Endothelial cell of umbilical vein (primary cell): ENCODE measurements around the gene CD99L2. TPM values are rescaled to one million over a fixed set of nuclear protein-coding genes. Genes with fewer than 3 reads are reported as not detected.

Experiments used
- BruUV-seq: library from RNA; stranded (reverse); fragments of 400-500 nt; replicated peaks from 2 replicates; lab custom pipeline; 2021; lab: Mats Ljungman, UMichigan
- CTCF ChIA-PET: fragments of 300-600, 350-600 bp; sonication (Branson Sonifier 250); formaldehyde crosslinking; loops from one replicate; lab custom pipeline; 2021; ENCODE audit warnings: antibody characterized with exemption, inconsistent platforms; lab: Charles Lee
- POLR2A ChIA-PET: fragments of 300-600, 350-600 bp; sonication (Branson Sonifier 250); formaldehyde crosslinking; loops from one replicate; lab custom pipeline; 2021; ENCODE audit warnings: antibody characterized with exemption, inconsistent platforms; lab: Charles Lee
- DNase-seq: peaks from one replicate; pipeline ENCODE4 v3.0.0-alpha.2; 2011; ENCODE audit warnings: low read depth, low spot score
- FAIRE-seq: peaks from 2 replicates; lab custom pipeline; 2011; peaks lifted over from hg19 to GRCh38; lab: Jason Lieb, UNC
- H2AFZ ChIP-seq: 2 replicates; pipeline ENCODE4 v1.6.0; 2012; ENCODE audit warnings: low read depth, low read length, control low read depth, inconsistent platforms
- H3K27ac ChIP-seq: 2 replicates; pipeline ENCODE4 v1.5.1; 2011; ENCODE audit warnings: low read depth, mild to moderate bottlenecking, control low read depth, low read length, moderate library complexity; ENCODE audit not compliant: insufficient read depth
- H3K27me3 ChIP-seq, 2 experiments: 2 replicates each; pipeline versions ENCODE4 v1.6.0 to v1.6.1; 2011; ENCODE audit warnings: low read length in 2 of 2, mixed read lengths in 1 of 2; ENCODE audit not compliant: control insufficient read depth in 2 of 2, insufficient read depth in 2 of 2
- H3K36me3 ChIP-seq, 2 experiments: 2 replicates in 1 of 2; 3 replicates in 1 of 2; pipeline ENCODE4 v1.5.1; 2011; ENCODE audit warnings: low read length in 2 of 2, mild to moderate bottlenecking in 1 of 2, moderate library complexity in 1 of 2; ENCODE audit not compliant: control insufficient read depth in 2 of 2, insufficient read depth in 2 of 2; ENCODE audit errors: extremely low read depth in 1 of 2
- H3K4me1 ChIP-seq: 3 replicates; pipeline ENCODE4 v1.5.1; 2011; ENCODE audit warnings: mild to moderate bottlenecking, low read length; ENCODE audit not compliant: control insufficient read depth, insufficient read depth; ENCODE audit errors: extremely low read depth
- H3K4me2 ChIP-seq: 2 replicates; pipeline ENCODE4 v1.6.1; 2011; ENCODE audit warnings: low read length, control low read depth, mixed read lengths; ENCODE audit not compliant: insufficient read depth
- H3K4me3 ChIP-seq, 3 experiments: fragments of 200-600 bp in 1 of 3; sonication (generic), shearing (Covaris generic) in 1 of 3; replicated peaks in 1 of 3; 2 replicates each; pipeline ENCODE4 v1.5.1; 2011 to 2016; ENCODE audit warnings: control low read depth in 3 of 3, low read length in 3 of 3, mild to moderate bottlenecking in 2 of 3, inconsistent platforms in 1 of 3, low read depth in 1 of 3, moderate library complexity in 1 of 3; ENCODE audit not compliant: insufficient read depth in 1 of 3
- H3K79me2 ChIP-seq: 2 replicates; pipeline ENCODE4 v1.6.0; 2012; ENCODE audit warnings: low read length, inconsistent platforms; ENCODE audit not compliant: control insufficient read depth, insufficient read depth
- H3K9ac ChIP-seq: replicated peaks from 2 replicates; pipeline ENCODE3; 2011; ENCODE audit warnings: low read length, control low read depth; ENCODE audit not compliant: insufficient read depth; ENCODE audit errors: extremely low read depth
- H3K9me1 ChIP-seq: replicated peaks from 3 replicates; pipeline ENCODE4 v1.6.0; 2011; ENCODE audit warnings: mild to moderate bottlenecking, low read length; ENCODE audit not compliant: control insufficient read depth, insufficient read depth; ENCODE audit errors: extremely low read depth
- H3K9me3 ChIP-seq: replicated peaks from 2 replicates; pipeline ENCODE4 v1.5.1; 2012; ENCODE audit warnings: low read length, inconsistent platforms; ENCODE audit not compliant: control insufficient read depth, insufficient read depth
- H4K20me1 ChIP-seq: replicated peaks from 2 replicates; pipeline ENCODE3; 2011; ENCODE audit warnings: mild to moderate bottlenecking, low read length; ENCODE audit not compliant: control insufficient read depth, insufficient read depth; ENCODE audit errors: extremely low read depth
- EZH2 ChIP-seq: IDR thresholded peaks from 2 replicates; pipeline ENCODE4 v1.6.1; 2012; ENCODE audit warnings: borderline replicate concordance, low read depth, mild to moderate bottlenecking, moderate library complexity, low read length, inconsistent platforms; ENCODE audit not compliant: severe bottlenecking
- FOS ChIP-seq: IDR thresholded peaks from 2 replicates; pipeline ENCODE4 v1.6.1; 2011; ENCODE audit warnings: mild to moderate bottlenecking, low read length, moderate library complexity, borderline replicate concordance; ENCODE audit not compliant: insufficient read depth
- GATA2 ChIP-seq: IDR thresholded peaks from 2 replicates; pipeline ENCODE4 v1.7.0; 2011; ENCODE audit warnings: low read depth, mild to moderate bottlenecking, moderate library complexity, mixed read lengths, low read length; ENCODE audit not compliant: insufficient read length, insufficient read depth
- JUN ChIP-seq: IDR thresholded peaks from 2 replicates; pipeline ENCODE4 v1.6.1; 2011; ENCODE audit warnings: borderline replicate concordance, low read depth; ENCODE audit not compliant: insufficient read length, insufficient read depth
- MYC ChIP-seq: IDR thresholded peaks from one replicate; pipeline ENCODE4 v1.6.1; 2011; ENCODE audit warnings: mild to moderate bottlenecking, low read depth, low read length
- POLR2A ChIP-seq: IDR thresholded peaks from 2 replicates; pipeline ENCODE4 v1.6.1; 2012; ENCODE audit warnings: low read depth, mild to moderate bottlenecking, control low read depth, low read length
- POLR2AphosphoS5 ChIP-seq: IDR thresholded peaks from 2 replicates; pipeline ENCODE4 v1.6.1; 2012; ENCODE audit warnings: low read depth, mild to moderate bottlenecking, control low read depth, low read length, moderate library complexity; ENCODE audit not compliant: insufficient read depth
- dilution Hi-C: fragments of 300-500 bp; cut with MboI; formaldehyde crosslinking; loops from one replicate; pipeline ENCODE4 v1.15.0; 2019; ENCODE audit warnings: low sequenced_read_pairs; ENCODE audit not compliant: extremely low pct_ligation_motif_present
- intact Hi-C: fragments of 100-400 bp; cut with micrococcal nuclease; formaldehyde crosslinking; loops from one replicate; pipeline ENCODE4 v1.10.0; 2022
- polyA plus RNA-seq, 4 experiments: library from polyadenylated mRNA; depleted of rRNA in 3 of 4; stranded (reverse) in 3 of 4; unstranded in 1 of 4; fragments of >200 nt; gene quantifications; 2 replicates each; pipeline versions ENCODE4 v1.2.1 to v1.2.3, GENCODE V29; 2011 to 2012; ENCODE audit warnings: missing spikeins in 1 of 4
- total RNA-seq: library from RNA; stranded (reverse); gene quantifications from 2 replicates; pipeline ENCODE4 v1.2.3, GENCODE V29; 2021
- TF ChIP-seq, protein P1 (sequence below): IDR thresholded peaks from 2 replicates; pipeline ENCODE4 v1.6.1; 2011; ENCODE audit not compliant: insufficient read depth, insufficient read length
- TF ChIP-seq, protein P2 (sequence below), 2 donors: IDR thresholded peaks; 1 replicate in 1 of 2; 2 replicates in 1 of 2; pipeline ENCODE4 v1.5.1; 2011; ENCODE audit warnings: low read length in 2 of 2, mild to moderate bottlenecking in 2 of 2, moderate library complexity in 2 of 2, control low read depth in 1 of 2, inconsistent platforms in 1 of 2, low read depth in 1 of 2; ENCODE audit not compliant: insufficient read depth in 1 of 2; ENCODE audit errors: extremely low read depth in 1 of 2

The CD99L2 gene
- total and polyA plus RNA-seq, 2 donors (not counting 3 experiments of a cell fraction or from before 2014, with no cell fraction given), result 33.2 to 43.4 TPM

DNA sequence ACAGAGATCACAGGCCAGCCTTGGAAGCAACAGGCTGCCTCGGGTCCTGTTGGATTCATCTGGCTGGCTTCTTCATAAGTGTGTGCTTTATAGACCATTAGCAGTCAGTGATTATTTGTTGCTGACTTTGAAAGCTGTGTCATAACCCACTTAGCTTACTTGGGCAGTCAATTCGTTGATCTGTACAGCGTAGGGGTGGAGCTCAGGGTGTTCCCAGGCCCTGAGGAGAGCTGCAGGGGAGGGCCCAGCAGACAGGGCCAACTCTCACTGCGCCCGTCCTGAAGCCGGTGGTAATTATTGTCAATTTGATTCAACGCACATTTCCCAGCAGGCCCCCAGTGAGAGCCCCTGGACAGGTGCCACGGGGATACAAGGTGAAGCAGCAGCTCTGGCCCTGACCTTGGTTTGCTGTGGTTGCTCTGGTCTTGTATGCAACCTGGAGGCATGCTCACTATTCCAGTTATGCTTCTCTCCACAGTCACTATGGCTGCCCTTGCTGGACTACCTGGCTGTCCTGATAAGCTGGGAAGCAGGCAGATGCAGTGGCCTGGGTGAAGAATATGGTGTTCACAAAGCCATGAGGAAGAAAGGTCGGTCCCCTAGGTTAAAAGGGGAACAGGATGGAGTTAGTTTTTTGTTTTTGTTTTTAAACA, 44.6 kb upstream of the CD99L2 start:
- Histone ChIP-seq H3K4me1 (no peaks in the 10 kb centered on the region), H2AFZ (no peak overlapping the region), H3K79me2 (no peaks in the 10 kb centered on the region), H3K27me3 (no peaks in the 10 kb centered on the region), H3K9me1 (no peaks in the 10 kb centered on the region), H4K20me1 (no peaks in the 10 kb centered on the region), H3K9ac (no peak overlapping the region), H3K27ac (no peak overlapping the region), H3K36me3 (no peaks in the 10 kb centered on the region), H3K4me2 (no peak overlapping the region), H3K4me3 (no peak overlapping the region), H3K9me3 (no peaks in the 10 kb centered on the region)
- DNase-seq (no peak), FAIRE-seq (no peak)
- BruUV-seq, result no TSS peak
- intact Hi-C loops (no loop called here), dilution Hi-C loops (no loop called here)
- ChIA-PET POLR2A (no interaction called here), CTCF (no interaction called here)
- no peak for TF ChIP-seq FOS
- TF ChIP-seq JUN, result no peak
- no peak for TF ChIP-seq EZH2
- TF ChIP-seq, protein P1, sequence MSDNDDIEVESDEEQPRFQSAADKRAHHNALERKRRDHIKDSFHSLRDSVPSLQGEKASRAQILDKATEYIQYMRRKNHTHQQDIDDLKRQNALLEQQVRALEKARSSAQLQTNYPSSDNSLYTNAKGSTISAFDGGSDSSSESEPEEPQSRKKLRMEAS, result no peak
- no peak for TF ChIP-seq MYC
- TF ChIP-seq GATA2, result no peak
- no peak for TF ChIP-seq POLR2A
- no peak for TF ChIP-seq POLR2AphosphoS5
- TF ChIP-seq, protein P2, sequence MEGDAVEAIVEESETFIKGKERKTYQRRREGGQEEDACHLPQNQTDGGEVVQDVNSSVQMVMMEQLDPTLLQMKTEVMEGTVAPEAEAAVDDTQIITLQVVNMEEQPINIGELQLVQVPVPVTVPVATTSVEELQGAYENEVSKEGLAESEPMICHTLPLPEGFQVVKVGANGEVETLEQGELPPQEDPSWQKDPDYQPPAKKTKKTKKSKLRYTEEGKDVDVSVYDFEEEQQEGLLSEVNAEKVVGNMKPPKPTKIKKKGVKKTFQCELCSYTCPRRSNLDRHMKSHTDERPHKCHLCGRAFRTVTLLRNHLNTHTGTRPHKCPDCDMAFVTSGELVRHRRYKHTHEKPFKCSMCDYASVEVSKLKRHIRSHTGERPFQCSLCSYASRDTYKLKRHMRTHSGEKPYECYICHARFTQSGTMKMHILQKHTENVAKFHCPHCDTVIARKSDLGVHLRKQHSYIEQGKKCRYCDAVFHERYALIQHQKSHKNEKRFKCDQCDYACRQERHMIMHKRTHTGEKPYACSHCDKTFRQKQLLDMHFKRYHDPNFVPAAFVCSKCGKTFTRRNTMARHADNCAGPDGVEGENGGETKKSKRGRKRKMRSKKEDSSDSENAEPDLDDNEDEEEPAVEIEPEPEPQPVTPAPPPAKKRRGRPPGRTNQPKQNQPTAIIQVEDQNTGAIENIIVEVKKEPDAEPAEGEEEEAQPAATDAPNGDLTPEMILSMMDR (IDR thresholded peaks at IDR 0.05; ENCODE audit: extremely low read depth in 1 of 2, insufficient read depth in 1 of 2, low read depth in 1 of 2, low read length in 2 of 2), result no peak
